Ammon's horn (tissue), 1 donor: Measurements from ENCODE around the gene FOXP4.

ENCODE experiments used
- DNase-seq: peaks from one replicate; pipeline ENCODE4 v3.0.0-alpha.2; 2016; ENCODE audit warnings: low spot score

FOXP4 gene, protein sequence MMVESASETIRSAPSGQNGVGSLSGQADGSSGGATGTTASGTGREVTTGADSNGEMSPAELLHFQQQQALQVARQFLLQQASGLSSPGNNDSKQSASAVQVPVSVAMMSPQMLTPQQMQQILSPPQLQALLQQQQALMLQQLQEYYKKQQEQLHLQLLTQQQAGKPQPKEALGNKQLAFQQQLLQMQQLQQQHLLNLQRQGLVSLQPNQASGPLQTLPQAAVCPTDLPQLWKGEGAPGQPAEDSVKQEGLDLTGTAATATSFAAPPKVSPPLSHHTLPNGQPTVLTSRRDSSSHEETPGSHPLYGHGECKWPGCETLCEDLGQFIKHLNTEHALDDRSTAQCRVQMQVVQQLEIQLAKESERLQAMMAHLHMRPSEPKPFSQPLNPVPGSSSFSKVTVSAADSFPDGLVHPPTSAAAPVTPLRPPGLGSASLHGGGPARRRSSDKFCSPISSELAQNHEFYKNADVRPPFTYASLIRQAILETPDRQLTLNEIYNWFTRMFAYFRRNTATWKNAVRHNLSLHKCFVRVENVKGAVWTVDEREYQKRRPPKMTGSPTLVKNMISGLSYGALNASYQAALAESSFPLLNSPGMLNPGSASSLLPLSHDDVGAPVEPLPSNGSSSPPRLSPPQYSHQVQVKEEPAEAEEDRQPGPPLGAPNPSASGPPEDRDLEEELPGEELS

DNA sequence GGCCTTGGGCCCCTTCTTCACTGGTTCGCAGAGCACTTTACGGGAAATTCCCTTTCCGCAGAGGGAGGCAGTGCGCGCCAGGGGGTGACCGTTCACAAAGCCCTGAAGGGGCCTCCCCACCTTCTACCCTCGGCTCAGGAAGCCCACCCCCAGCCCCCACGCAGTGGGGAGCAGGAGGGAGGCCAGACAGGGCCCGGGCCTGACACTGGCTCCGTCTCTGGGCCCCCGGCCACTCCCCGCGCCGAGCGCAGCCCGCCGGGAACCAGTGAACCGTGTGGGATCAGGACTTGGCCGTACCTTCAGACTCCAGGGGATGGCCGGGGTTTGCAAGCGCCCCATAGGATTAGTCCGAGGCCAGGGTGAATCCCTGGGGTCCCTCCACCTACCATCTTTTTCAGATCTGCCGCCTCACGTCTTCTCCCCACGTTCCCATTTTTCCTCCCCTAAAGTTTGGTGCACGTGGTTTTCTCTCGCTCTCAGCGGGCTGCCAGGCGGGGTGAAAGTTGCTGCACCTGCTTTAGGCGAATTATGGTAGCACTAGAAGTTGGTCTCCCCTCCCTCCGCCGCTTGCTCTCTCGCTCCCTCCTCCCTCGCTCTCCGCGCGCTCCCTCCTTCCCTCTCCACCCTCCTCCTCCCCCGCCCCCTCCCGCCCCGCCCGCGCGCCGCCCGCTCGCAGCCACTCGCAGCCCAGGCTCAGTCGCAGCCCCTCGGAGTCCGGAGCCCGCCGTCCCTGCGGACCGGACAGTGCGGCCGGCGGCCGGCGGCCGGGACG lies at the start of gene FOXP4:
Gene FOXP4, plus strand, starts transcription at position 679 of the 772 bp plus-strand sequence. CDS start 19,380 bp downstream, outside the sequence.
- DNase-seq: peak; percentile 98

DNA sequence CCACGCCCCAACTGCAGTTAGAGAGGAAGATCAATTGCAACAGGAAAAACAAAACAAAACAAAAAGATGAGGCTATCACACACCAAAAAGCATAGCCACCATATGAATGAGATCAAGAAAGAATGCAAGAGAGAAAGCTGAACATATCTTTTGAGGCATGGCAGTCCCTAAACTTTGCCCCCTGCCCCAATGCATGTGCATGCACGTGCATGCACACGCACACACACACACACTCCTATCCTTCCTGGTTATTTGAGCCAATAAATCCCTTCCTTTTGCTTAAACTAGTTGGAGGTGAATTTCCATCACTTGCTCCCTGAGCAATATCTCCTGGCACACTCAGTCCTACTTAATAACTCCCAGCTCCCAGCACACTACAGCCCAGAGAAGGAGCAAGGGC lies 48.6 kb upstream of the FOXP4 start:
- DNase-seq: no peak

DNA sequence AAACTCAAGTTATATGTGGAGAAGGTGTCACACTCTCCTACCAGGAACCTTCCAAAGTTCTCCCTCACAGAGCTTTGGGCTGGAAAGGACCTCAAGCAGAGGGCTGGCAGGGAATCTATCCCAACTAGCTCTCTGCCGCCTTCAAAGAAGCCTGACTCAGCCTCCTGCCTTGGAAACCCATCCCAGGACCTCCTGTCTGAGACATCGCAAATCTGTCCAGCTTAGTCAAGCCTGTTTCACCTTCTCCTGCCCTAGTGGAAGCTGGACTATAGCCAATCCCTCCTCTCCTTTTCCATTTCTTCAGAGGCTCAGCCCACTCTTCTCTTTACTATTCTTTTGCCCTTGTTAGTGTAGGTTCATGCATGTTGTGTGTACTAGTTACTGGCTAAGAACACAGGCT lies 48.2 kb upstream of the FOXP4 start:
- no peak for DNase-seq

- DNase-seq: no peak
Measured at GRCh38 chr6:41498968-41499599, 47.1 kb upstream of the FOXP4 start.

- DNase-seq: no peak
Measured at GRCh38 chr6:41500561-41500960, 45.6 kb upstream of the FOXP4 start.

- DNase-seq: no peak
Measured at GRCh38 chr6:41502566-41502916, 43.6 kb upstream of the FOXP4 start.

DNA sequence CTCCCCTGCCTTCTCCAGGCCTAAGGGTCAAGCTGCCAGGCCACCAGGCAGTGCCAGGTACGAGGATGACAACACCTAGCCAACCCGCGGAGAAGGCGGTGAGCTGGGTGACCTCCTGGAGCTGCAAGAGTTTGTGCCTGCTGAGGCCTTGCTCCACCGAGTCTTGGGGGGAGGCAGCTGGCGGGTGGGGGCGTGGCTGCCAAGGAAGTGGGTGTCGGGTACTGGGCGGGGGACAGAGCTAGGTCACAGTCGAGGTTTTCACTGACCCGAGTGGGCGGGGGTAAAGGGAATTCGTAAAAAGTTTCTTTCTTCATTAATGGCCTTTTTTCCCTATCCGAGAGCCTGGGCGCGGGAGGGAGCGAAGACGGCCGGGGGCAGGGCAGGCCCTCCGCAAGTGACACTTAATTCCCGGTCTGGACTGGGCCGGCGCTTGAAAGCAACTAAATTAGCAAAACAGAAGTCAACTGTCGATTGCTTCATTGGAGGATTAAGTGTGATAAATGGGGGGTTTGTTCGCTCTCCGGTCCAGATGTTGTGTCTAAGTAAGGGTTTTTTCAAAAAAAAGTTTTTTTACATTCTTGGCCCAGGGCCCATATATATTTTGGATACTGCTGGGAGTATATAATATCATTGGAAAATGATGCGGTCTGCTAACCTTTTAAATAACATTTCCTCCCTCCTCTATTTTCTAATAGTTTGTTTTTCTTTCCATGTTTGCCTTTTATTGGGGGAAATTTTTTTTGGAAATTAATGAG lies 43.1 kb upstream of the FOXP4 start:
- no peak for DNase-seq

DNA sequence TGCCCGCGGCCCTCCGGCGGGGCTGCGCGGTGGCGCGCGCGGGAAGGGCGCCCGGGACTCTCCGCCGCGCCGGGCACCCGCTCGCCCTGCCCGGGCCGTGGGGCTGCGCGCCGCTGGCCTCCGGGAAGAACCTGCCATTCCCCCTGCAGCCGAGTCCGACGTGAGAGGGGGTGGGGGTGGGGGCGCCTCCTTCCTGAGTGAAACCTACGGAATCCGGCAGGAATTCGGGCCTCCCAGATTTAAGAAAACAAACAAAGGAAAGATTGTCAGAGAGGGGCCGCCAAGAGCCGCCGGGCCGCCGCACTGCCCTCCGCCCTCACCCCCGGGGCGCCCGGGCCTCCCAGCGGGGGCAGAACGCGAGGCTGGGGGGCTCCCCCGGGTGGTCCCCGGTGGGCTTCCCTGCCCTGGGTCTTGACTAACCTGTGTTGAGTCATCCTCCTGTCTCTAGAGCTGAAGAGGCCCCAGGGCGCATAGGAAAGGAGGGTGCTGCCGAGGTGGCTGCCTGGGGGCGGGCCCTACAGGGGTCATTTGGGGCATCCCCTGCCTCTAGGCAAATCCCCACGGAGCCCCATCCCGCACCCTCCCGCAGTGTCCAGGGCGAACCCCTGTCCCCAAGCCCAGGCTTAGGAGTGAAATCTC lies 42.2 kb upstream of the FOXP4 start:
- no peak for DNase-seq

GRCh38 chr6:41504466-41505121 lies 41.6 kb upstream of the FOXP4 start:
- DNase-seq: no peak

DNA sequence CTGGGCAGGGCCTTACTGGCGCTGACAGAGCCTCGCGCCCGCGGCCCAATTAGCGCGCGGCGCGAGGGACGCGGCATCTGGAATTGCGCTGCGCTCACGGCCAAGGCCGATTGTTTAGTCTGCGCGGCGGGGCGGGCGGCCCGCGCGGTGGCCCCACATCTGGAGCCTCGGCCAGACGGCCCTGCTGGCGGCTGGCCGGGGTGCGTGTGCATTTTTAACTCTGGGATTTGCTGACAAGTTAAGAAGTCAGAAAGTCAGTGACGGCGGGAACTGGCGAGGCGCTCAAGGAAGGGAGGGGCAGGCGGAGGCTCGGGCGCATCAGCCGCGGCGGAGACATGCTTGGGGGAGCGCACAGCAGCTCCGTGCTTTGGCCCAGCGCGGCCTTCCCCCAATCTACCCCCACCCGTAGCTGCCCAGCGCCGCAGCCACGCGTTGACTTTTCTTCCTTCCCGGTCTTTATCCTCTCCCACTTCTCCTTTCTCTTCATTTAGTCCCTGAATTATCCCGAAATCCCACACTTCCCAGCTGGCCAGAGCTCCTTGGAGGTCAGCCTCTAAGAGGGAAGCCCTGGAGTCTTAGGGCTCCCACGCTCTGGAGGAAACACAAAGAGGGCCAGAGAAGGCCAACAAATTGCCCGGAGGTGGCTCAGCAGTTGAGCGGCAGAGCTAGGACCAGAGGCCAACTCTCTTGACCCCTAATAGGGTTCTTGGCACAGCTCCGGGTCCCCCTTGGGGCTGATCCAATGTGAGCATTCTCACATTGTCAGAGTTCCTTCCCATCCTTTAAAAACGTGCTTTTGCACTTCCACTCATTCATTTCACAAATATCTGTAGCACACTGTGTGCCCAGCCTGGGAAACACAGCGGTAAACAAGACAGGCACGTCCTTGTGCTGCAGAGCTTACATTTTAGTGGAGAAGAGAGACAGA lies 40.8 kb upstream of the FOXP4 start:
- peak; percentile 32 for DNase-seq

DNA sequence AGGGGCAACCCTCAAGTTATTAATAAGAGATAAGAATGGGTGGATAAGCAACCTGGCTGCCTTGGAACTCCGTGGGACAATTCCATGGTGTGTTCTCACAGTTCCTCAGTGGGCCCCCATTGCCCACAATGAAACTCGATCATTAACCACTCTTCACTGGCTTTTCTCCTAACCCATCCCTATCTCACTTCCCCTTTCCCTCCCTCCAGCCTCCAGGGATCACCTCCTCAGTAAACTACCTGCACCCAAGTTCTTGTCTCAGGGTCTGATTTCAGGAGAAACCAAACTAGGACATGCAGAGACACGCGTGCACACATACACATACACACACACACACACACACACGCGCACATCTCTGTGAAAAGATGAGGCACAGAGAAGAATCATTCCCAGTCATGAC lies 37.7 kb upstream of the FOXP4 start:
- no peak for DNase-seq

DNA sequence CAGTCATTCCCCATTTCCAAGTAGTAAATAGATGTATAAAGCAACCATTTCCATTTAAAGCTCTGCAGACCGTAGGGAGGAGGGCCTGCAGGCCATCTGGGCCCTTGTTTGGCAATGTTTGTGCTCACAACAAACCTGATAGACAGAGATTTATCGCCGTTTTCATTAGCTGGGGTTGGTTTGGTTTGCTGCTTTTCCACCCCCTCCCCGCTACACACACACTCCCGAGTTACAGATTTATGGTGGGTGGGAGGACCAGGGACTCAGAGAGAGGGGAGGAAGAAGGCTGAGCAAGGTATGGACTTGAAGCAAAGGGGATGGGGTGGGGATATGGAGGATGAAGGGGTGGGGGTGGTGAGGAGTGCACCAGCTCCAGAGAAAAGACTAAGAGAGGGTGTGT lies 36.6 kb upstream of the FOXP4 start:
- DNase-seq: no peak

- DNase-seq: no peak
Measured at GRCh38 chr6:41511443-41512060, 34.6 kb upstream of the FOXP4 start.

DNA sequence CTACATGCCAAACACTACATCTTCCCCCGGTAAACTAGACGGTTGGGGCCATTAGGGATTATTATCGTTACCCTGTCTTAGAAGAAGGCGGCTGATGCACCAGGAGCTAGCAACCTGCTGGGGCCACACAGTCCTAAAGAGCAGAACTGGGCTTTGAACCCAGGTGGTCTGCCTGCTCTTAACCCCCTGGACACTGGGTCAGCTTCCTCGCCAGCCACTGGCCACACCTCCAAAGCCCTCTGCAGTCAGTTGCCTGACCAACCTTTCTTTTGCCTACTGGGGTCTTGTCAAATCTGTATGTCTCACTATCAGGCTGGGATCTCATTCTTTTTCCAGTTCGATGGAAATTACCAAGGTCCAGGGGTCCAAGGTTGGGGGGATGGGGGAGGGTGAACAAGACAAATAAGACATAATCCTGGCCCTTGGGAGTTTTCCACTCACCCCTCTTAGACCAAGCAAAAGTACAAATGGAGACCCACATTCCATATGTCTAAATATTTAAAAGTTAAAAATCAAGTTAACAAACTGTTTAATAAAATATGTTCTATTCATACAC lies 34.0 kb upstream of the FOXP4 start:
- no peak for DNase-seq

DNA sequence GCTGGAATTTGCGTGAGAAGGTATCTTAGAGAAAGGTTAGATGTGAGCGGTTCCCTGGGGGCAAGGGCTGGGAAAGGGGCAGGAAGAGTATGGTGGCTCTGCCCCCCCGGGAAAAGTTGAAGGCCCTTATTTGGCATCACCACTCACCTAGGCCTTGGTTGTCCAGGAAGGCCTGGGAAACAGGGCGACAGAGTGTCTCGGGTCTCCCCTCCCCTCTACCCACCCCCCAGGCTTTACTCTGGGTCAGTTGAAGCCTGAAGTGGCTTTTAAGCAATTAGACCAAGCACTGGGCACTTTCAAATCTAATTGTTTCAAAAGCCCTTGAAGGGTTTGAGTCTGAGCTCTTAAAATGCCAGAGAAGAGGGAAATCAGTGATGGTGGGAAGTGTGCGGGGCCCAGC lies 30.2 kb upstream of the FOXP4 start:
- no peak for DNase-seq

DNA sequence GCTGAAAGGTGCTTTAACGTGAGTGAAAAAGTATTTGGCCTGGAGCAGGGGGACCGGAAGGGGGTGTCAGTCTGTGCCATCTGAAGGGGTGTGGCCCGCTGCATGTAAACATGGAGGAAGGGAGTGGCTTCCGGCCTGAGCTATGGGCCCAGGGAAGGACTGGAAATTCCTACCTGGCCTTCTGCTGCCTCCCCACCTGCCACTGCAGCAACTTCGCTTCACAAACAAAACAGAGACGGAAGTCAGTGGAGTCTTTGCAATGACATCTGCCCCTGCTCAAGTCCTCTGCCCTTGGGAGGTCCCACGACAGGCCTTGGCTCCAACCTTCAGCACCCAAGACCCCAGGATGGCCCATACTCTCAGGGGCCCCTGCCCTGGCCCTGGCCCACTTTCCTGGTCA lies 28.1 kb upstream of the FOXP4 start:
- no peak for DNase-seq

DNA sequence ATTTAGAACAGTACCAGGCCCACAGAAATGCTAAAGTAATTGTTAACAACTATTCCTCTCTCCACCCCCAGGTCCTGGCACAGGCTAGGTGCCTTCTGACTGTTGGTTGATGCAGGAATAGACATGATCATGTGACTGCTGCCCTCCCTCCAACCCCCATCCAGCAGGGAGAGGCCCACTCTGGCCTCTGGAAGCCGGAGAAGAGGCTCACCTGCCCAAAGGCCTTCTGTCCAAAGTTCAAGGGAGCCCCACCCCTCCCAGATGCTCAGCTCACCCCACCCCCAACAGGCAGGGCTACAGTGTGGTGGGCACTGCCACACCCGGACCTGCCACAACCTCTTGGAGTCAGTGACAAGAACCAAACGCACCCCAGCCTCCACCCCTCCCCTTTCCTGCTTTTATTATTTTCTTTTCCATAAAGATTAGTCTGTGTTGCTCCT lies 26.9 kb upstream of the FOXP4 start:
- no peak for DNase-seq
